B cell (primary cell): ENCODE results near the gene COLEC12.

Source experiments
- EZH2 ChIP-seq: IDR thresholded peaks from 2 replicates; pipeline ENCODE4 v1.6.1; 2012; ENCODE audit warnings: borderline replicate concordance, low read depth, mild to moderate bottlenecking, moderate library complexity, low read length; ENCODE audit not compliant: insufficient read depth, poor library complexity, severe bottlenecking
- TF ChIP-seq, protein P1 (sequence below): fragments of 200-600 bp; IDR thresholded peaks from one replicate; pipeline ENCODE4 v1.8.0; 2022; ENCODE audit warnings: antibody characterized with exemption, mild to moderate bottlenecking

GRCh38 chr18:518081-518480 lies 17.6 kb upstream of the COLEC12 start:
- TF ChIP-seq, protein P1, sequence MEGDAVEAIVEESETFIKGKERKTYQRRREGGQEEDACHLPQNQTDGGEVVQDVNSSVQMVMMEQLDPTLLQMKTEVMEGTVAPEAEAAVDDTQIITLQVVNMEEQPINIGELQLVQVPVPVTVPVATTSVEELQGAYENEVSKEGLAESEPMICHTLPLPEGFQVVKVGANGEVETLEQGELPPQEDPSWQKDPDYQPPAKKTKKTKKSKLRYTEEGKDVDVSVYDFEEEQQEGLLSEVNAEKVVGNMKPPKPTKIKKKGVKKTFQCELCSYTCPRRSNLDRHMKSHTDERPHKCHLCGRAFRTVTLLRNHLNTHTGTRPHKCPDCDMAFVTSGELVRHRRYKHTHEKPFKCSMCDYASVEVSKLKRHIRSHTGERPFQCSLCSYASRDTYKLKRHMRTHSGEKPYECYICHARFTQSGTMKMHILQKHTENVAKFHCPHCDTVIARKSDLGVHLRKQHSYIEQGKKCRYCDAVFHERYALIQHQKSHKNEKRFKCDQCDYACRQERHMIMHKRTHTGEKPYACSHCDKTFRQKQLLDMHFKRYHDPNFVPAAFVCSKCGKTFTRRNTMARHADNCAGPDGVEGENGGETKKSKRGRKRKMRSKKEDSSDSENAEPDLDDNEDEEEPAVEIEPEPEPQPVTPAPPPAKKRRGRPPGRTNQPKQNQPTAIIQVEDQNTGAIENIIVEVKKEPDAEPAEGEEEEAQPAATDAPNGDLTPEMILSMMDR, result no peak
- TF ChIP-seq EZH2, result no peak
